ENCODE measurements around the gene ACBD4.
A peak's percentile ranks its signal among the peaks of the same experiment; 100 is the strongest.

Gene ACBD4

GRCh38 chr17:45127548-45128300 is 7.8 kb upstream of the ACBD4 start (continued):
- TF ChIP-seq ZNF645 (tag by site-specific recombination; IDR thresholded peaks at IDR 0.05) (peak; percentile 93; the same call in 1 of the 2 replicates), ZFP3 (tag by site-specific recombination; IDR thresholded peaks at IDR 0.05; ENCODE audit: low read depth) (no peak), ZIC2 (tag by site-specific recombination; IDR thresholded peaks at IDR 0.05) (peak; percentile 97), GFI1B (tag by site-specific recombination; IDR thresholded peaks at IDR 0.05) (no peak), ZBTB21 (tag by site-specific recombination; IDR thresholded peaks at IDR 0.05) (0 out of 2 replicates have a peak, but pooled peaks have one; percentile 30), ZNF548 (tag by site-specific recombination; IDR thresholded peaks at IDR 0.05) (peak; percentile 32; the same call in 1 of the 2 replicates), ZNF157 (tag by site-specific recombination; IDR thresholded peaks at IDR 0.05) (0 out of 2 replicates have a peak, but pooled peaks have one; percentile 35), ZNF223 (tag by site-specific recombination; IDR thresholded peaks at IDR 0.05) (peak; percentile 83; the same call in 1 of the 2 replicates), REST (tag by site-specific recombination; IDR thresholded peaks at IDR 0.05) (no peak), GLI4 (tag by site-specific recombination; IDR thresholded peaks at IDR 0.05) (peak; percentile 72; the same call in 1 of the 2 replicates), ZXDB (tag by site-specific recombination; IDR thresholded peaks at IDR 0.05) (no peak), ZNF26 (tag by site-specific recombination; IDR thresholded peaks at IDR 0.05) (no peak), ZBTB8A (tag by site-specific recombination; IDR thresholded peaks at IDR 0.05) (peak; percentile 55; the same call in 1 of the 2 replicates), REPIN1 (tag by site-specific recombination; IDR thresholded peaks at IDR 0.05; ENCODE audit: low read depth) (no peak), ZBTB10 (tag by site-specific recombination; IDR thresholded peaks at IDR 0.05) (peak; percentile 84), ZSCAN18 (tag by site-specific recombination; IDR thresholded peaks at IDR 0.05) (peak; percentile 60; the same call in 1 of the 2 replicates), KLF17 (tag by site-specific recombination; IDR thresholded peaks at IDR 0.05) (peak; percentile 100), ZNF660 (tag by site-specific recombination; IDR thresholded peaks at IDR 0.05) (no peak), ZNF639 (tag by site-specific recombination; IDR thresholded peaks at IDR 0.05) (no peak), ZNF561 (tag by site-specific recombination; IDR thresholded peaks at IDR 0.05; ENCODE audit: borderline replicate concordance) (no peak), ZNF777 (tag by site-specific recombination; IDR thresholded peaks at IDR 0.05; ENCODE audit: borderline replicate concordance) (peak; percentile 57; the same call in 1 of the 2 replicates), YY2 (tag by site-specific recombination; IDR thresholded peaks at IDR 0.05) (peak; percentile 49; the same call in 1 of the 2 replicates), ZNF23 (tag by site-specific recombination; IDR thresholded peaks at IDR 0.05; ENCODE audit: borderline replicate concordance) (no peak), ZSCAN4 (tag by site-specific recombination; IDR thresholded peaks at IDR 0.05) (peak; percentile 92)

All from HEK293 (cell line).